Gastroesophageal sphincter (tissue), 4 donors: Measurements from ENCODE around the gene ARHGAP26. TPM values are rescaled to one million over a fixed set of nuclear protein-coding genes. Genes with fewer than 3 reads are reported as not detected.

Experiments
- ATAC-seq: fragments of 150-250 bp; one replicate; pipeline ENCODE4 v1.9.1; 2016; ENCODE audit warnings: mild to moderate bottlenecking, moderate library complexity
- H3K27ac ChIP-seq, 4 donors: fragments of 200-600 bp; sonication (generic) in 3 of 4; 1 replicate in 3 of 4; 2 replicates in 1 of 4; pipeline ENCODE4 v1.5.1; 2016 to 2019
- H3K27me3 ChIP-seq: fragments of 200-600 bp; sonication (generic); one replicate; pipeline ENCODE4 v1.5.1; 2019
- H3K36me3 ChIP-seq, 2 donors: fragments of 200-600 bp; sonication (generic); one replicate each; pipeline ENCODE4 v1.5.1; 2019; ENCODE audit warnings: control low read depth in 1 of 2
- H3K4me1 ChIP-seq, 3 donors: fragments of 200-600 bp; sonication (generic); 1 replicate in 2 of 3; 2 replicates in 1 of 3; pipeline ENCODE4 v1.5.1; 2016 to 2019; ENCODE audit warnings: control low read depth in 2 of 3
- H3K4me3 ChIP-seq, 2 donors: fragments of 200-600 bp; sonication (generic); one replicate each; pipeline ENCODE4 v1.5.1; 2019; ENCODE audit warnings: mild to moderate bottlenecking in 1 of 2, moderate library complexity in 1 of 2
- H3K9me3 ChIP-seq, 3 donors: fragments of 200-600 bp; sonication (generic); one replicate each; pipeline ENCODE4 v1.5.1; 2017 to 2019; ENCODE audit warnings: control low read depth in 2 of 3
- CTCF ChIP-seq, 4 experiments: fragments of 200-600 bp in 2 of 4; fragments of 450-650 bp in 2 of 4; sonication (generic) in 1 of 4; IDR thresholded peaks; one replicate each; pipeline ENCODE4 v1.5.1; 2017 to 2019; ENCODE audit warnings: antibody characterized with exemption in 4 of 4, mild to moderate bottlenecking in 2 of 4, moderate library complexity in 2 of 4
- EP300 ChIP-seq: sonication (generic); formaldehyde crosslinking; IDR thresholded peaks from one replicate; pipeline ENCODE4 v1.6.1; 2017; ENCODE audit warnings: antibody characterized with exemption, mild to moderate bottlenecking
- POLR2A ChIP-seq, 2 donors: fragments of 450-650 bp; IDR thresholded peaks; one replicate each; pipeline ENCODE4 v1.6.1; 2017; ENCODE audit warnings: antibody characterized with exemption in 2 of 2, mild to moderate bottlenecking in 2 of 2, moderate library complexity in 1 of 2
- POLR2AphosphoS5 ChIP-seq: sonication (generic); formaldehyde crosslinking; IDR thresholded peaks from one replicate; pipeline ENCODE4 v1.6.1; 2017; ENCODE audit warnings: antibody characterized with exemption
- WGBS, 2 donors: methylation state at CpG; one replicate each; pipeline ENCODE4 v1.1.5; 2018; ENCODE audit warnings: low coverage in 1 of 2; 5-methylcytosine and 5-hydroxymethylcytosine counted together
- total RNA-seq, 4 donors: library from RNA; depleted of rRNA; stranded (reverse); fragments of >200 nt; gene quantifications; one replicate each; pipeline ENCODE4 v1.1.0, GENCODE V29; 2016

Gene ARHGAP26
- total RNA-seq, 4 donors from 2014 or later, result 15.2 to 41.7 (median 31.7) TPM

DNA sequence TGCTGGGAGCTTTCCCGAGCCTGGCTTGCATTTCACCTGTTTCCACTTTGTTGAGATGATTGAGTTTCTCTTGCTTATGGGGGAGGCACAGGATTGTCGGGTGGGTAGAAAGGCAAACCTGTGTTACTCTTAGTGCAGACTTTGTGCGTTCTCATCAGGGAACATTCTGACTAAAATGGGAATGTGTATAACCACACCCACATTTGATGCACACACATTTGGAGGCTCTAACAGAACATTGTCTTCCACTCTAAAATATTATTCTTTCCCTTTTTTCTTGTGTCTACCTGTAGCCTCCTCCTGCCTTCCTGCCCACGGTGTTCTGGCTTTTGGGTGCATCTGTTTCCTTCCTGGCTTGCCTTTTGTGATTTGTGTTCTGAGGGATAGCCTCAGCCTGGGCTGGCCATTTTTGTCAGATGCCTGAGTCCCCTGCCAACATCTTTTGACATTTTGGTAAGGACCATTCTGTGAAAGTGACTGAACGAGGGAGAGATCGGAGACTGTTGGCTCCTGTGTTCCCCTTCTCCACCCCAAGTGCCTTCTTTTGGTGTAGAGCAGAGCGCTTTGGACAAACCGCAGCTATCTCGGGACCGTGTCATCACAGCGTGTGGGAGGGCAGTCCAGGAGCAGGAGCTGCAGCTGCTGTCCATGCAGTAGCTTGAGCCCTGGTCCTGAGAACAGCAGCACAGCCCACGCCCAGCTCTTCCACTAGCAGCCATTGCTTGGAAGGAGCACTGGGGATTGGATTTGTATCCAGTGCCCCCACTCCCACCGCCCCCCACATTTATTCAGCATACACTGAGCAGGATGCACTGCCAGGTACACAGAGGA is 101.4 kb downstream of the ARHGAP26 start:
- Histone ChIP-seq H3K9me3 (no peaks in the 10 kb centered on the region), H3K36me3 (no peaks in the 10 kb centered on the region), H3K4me3 (no peak overlapping the region), H3K27ac (no peak overlapping the region), H3K4me1 (peaks cover 0 to 59% (median 15%) of the 10 kb centered on the region in 3 donors), H3K27me3 (no peaks in the 10 kb centered on the region)
- no peak for ATAC-seq
- TF ChIP-seq POLR2A (IDR thresholded peaks at IDR 0.05) (no peak), POLR2AphosphoS5 (no peak), CTCF (IDR thresholded peaks at IDR 0.05) (no peak), EP300 (no peak)
- 78 to 100% methylated on average over 2 to 6 of the region's 13 CpGs for WGBS, 2 donors

GRCh38 chr5:142872217-142872616 is 102.0 kb downstream of the ARHGAP26 start:
- Histone ChIP-seq H3K27ac (no peak overlapping the region), H3K4me3 (no peak overlapping the region), H3K36me3 (no peaks in the 10 kb centered on the region), H3K4me1 (peaks cover 0 to 53% (median 8%) of the 10 kb centered on the region in 3 donors), H3K9me3 (no peaks in the 10 kb centered on the region), H3K27me3 (no peaks in the 10 kb centered on the region)
- TF ChIP-seq POLR2A (IDR thresholded peaks at IDR 0.05) (no peak), POLR2AphosphoS5 (no peak), CTCF (IDR thresholded peaks at IDR 0.05) (no peak)
- ATAC-seq, result no peak
- WGBS, 2 donors, result 66 to 81% methylated on average over 3 of the region's 3 CpGs

GRCh38 chr5:142872795-142873194 is 102.6 kb downstream of the ARHGAP26 start:
- Histone ChIP-seq H3K4me3 (no peak overlapping the region), H3K27ac (no peak overlapping the region), H3K9me3 (no peaks in the 10 kb centered on the region), H3K27me3 (no peaks in the 10 kb centered on the region), H3K36me3 (no peaks in the 10 kb centered on the region), H3K4me1 (peaks cover 0 to 50% (median 4%) of the 10 kb centered on the region in 3 donors)
- no peak for TF ChIP-seq EP300
- TF ChIP-seq POLR2A (IDR thresholded peaks at IDR 0.05), result no peak
- TF ChIP-seq POLR2AphosphoS5, result no peak
- no peak for TF ChIP-seq CTCF (IDR thresholded peaks at IDR 0.05)
- ATAC-seq, result no peak
- 28 to 43% methylated on average over 2 to 3 of the region's 3 CpGs for WGBS, 2 donors

DNA sequence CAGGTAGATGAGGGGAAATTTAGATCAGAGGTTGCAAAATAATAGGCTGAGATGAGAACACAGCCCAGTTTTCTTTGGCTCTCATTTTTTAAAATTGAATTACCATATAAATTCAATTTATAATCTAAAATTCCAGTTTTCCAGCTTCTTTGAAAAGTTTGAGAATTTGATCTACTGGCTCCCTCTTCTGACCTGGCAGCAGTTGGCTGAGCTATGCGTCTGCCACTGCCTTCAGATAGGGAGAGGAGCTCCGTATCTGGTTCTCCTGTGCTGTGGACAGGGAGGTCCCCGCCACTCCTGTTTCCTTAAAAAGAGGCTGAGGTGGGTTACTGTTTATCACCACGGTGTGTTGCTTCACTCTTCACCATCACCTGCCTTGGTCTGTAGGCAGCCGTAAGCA is 103.7 kb downstream of the ARHGAP26 start:
- H3K36me3 ChIP-seq, result no peaks in the 10 kb centered on the region
- no peak overlapping the region for H3K4me3 ChIP-seq
- no peak for ATAC-seq
- H3K9me3 ChIP-seq, result no peaks in the 10 kb centered on the region
- 93% methylated on average over 2 of the region's 5 CpGs; no CpG with 5 or more reads in 1 of the 2 donors for WGBS, 2 donors
- TF ChIP-seq POLR2AphosphoS5 (no peak), CTCF (IDR thresholded peaks at IDR 0.05) (peak in 1 of 4 experiments; percentile 15)
- H3K27me3 ChIP-seq, result no peaks in the 10 kb centered on the region
- no peak overlapping the region for H3K27ac ChIP-seq
- H3K4me1 ChIP-seq, result peaks cover 0 to 49% (median 4%) of the 10 kb centered on the region in 3 donors

DNA sequence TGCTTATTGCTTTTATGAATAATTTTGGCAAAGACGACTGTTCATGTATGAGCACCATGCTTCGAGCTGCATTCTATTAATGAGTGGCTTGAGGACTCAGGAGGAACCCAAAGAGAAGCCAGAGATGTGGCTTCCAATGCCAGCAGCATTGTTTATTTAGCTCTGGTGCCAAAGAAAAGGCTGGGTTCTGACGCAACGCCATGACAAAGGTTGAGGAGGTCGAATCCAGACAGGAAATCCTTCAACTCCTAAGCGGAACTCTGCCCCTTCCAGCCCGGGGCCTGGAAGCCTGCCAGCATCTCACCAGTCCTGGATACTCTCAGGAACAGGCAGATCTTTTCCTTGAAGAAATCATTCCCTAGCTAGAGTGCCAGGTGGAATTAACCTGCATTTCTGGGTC is 104.4 kb downstream of the ARHGAP26 start:
- peak; percentile 44 for ATAC-seq
- TF ChIP-seq EP300 (no peak), POLR2AphosphoS5 (peak; percentile 76)
- Histone ChIP-seq H3K4me1 (peaks cover 0 to 42% (median 4%) of the 10 kb centered on the region in 3 donors), H3K36me3 (no peaks in the 10 kb centered on the region), H3K9me3 (no peaks in the 10 kb centered on the region), H3K27ac (peak overlapping the region in 1 of 4 donors; percentile 8), H3K4me3 (no peak overlapping the region), H3K27me3 (no peaks in the 10 kb centered on the region)
- 43 to 85% methylated on average over 2 to 7 of the region's 7 CpGs for WGBS, 2 donors
